ENCODE results near the gene CD300LB.

GRCh38 chr17:74485841-74486240, 45.4 kb downstream of the CD300LB start:
- no peak for TF ChIP-seq CTCF (optimal IDR thresholded peaks at IDR 0.05 in 1 of 3, IDR thresholded peaks at IDR 0.05 in 1 of 3, conservative IDR thresholded peaks at IDR 0.05 in 1 of 3; ENCODE audit: extremely low read depth in 1 of 3, insufficient read depth in 2 of 3, low read length in 3 of 3)
- TF ChIP-seq EZH2 (IDR thresholded peaks at IDR 0.05; ENCODE audit: low read length) = no peak

All from keratinocyte (primary cell).